ENCODE measurements around the gene PSMD13. TPM values are rescaled to one million over a fixed set of nuclear protein-coding genes. Genes with fewer than 3 reads are reported as not detected.

The PSMD13 gene
- 205 and 224 TPM in 2 replicates for total RNA-seq

DNA sequence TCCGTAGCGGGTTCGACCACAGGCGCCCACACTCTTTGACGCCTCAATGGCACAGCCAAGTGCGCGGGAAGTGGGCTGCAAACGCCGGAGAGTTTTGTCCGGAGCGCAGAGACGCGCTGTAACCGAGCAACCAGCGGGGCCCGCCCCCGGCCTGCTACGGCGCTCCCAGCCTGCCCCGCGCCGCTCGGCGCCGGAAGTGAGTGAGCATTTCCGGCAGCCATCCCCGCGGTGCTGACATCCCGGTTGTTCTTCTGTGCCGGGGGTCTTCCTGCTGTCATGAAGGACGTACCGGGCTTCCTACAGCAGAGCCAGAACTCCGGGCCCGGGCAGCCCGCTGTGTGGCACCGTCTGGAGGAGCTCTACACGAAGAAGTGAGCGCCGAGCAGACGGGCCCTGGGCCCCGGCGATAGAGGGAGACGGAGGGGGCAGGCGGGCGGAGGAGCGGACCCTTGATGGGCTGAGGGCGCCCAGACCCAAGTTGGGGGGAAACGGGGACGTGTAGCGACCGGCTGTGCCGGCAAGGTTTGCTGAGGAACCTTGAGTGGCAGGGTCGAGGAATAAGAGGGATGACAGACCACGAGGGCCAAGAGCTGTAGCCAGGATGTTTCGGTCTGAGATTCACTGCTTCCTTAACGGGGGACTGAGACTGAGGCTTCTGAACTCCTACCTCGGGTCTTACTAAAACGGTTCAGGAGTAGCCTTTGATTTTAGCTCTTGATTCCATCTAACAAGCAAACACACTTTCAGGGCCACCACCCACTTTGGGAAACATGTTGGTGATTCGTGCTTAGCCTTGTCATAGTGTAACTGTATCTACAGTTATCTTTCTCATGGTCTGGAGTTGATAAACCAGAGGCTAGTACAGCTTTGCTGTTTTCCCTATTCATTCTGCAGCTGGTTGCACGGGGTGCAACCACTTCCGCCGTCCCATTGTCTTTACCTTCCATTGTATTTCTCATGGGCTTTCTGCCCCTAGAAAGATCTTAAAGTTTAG is at the start of gene PSMD13:
PSMD13 (plus strand) TSS at position 203 of the 994 bp plus-strand sequence; CDS start at position 277, 74 bp downstream.

DNA sequence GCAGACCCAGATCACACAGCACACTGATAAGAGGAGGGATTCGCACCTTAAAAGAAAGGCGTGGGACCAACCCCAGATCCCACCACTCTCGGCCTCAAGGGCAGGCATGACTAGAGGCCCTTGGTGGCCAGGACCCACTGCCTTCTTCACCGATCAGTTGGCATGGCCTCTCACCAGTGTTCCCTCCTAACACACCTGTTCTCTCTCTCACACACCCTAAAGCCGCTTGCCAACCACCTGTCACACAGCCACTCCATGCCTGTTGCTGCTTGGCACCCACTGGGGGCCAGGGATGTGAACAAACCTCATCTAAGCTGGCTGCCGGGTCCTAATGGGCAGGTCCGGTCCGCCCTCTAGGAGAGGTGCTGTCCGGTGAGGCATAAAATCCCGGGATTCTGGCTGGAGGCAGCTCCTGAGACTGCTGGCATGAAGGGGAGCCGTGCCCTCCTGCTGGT is 44.1 kb upstream of the PSMD13 start, which contains the start of gene SCGB1C1:
SCGB1C1 (plus strand) TSS at position 405 of the 455 bp plus-strand sequence; CDS start at position 427, 22 bp downstream.

GRCh38 chr11:207208-207862 is 29.4 kb upstream of the PSMD13 start, which contains the start of the genes BET1L and RIC8A:
BET1L (minus strand) TSS chr11:207399; CDS start chr11:207321, 78 bp downstream.
RIC8A (plus strand) TSS chr11:207708; CDS start chr11:208855, 1,147 bp downstream.

GRCh38 chr11:235997-236773 is 591 bp upstream of the PSMD13 start, which contains the start of gene SIRT3:
SIRT3 (minus strand) TSS chr11:236342; CDS start chr11:236328, 14 bp downstream.

GRCh38 chr11:278001-278951 is 41.5 kb downstream of the PSMD13 start, which contains the start of gene NLRP6:
NLRP6 (plus strand) TSS chr11:278407; CDS start chr11:278570, 163 bp downstream.

GRCh38 chr11:288478-289397 is 52.0 kb downstream of the PSMD13 start, which contains the start of gene PGGHG:
PGGHG (plus strand) TSS chr11:289126; CDS start chr11:289817, 691 bp downstream.

GRCh38 chr11:299081-299891 is 62.5 kb downstream of the PSMD13 start, which contains the start of gene IFITM5:
IFITM5 (minus strand) TSS chr11:299526; CDS start chr11:299490, 36 bp downstream.

Other genes starting within 250 kb of the PSMD13 start
- not detected in 2 replicates for gene SCGB1C1, start 43.9 kb upstream of the PSMD13 start, total RNA-seq
- 44.7 and 49.1 TPM in 2 replicates for gene BET1L, start 29.6 kb upstream of the PSMD13 start, total RNA-seq
- 203 and 210 TPM in 2 replicates for gene RIC8A, start 29.3 kb upstream of the PSMD13 start, total RNA-seq
- gene SIRT3, start 634 bp upstream of the PSMD13 start, total RNA-seq = 8.5 and 13.8 TPM in 2 replicates
- not detected in 2 replicates for gene NLRP6, start 41.4 kb downstream of the PSMD13 start, total RNA-seq
- 2.9 and 6.4 TPM in 2 replicates for gene PGGHG, start 52.1 kb downstream of the PSMD13 start, total RNA-seq
- gene IFITM5, start 62.5 kb downstream of the PSMD13 start, total RNA-seq = not detected in 2 replicates
- gene IFITM2, start 70.8 kb downstream of the PSMD13 start, total RNA-seq = 142 and 147 TPM in 2 replicates
- gene IFITM1, start 77.1 kb downstream of the PSMD13 start, total RNA-seq = 95.4 and 122 TPM in 2 replicates
- gene IFITM3, start 83.9 kb downstream of the PSMD13 start, total RNA-seq = 188 and 208 TPM in 2 replicates
- 1.2 and 2.0 TPM in 2 replicates for gene B4GALNT4, start 132.5 kb downstream of the PSMD13 start, total RNA-seq
- 1.6 and 4.9 TPM in 2 replicates for gene PKP3, start 157.2 kb downstream of the PSMD13 start, total RNA-seq
- 32.9 and 45.9 TPM in 2 replicates for gene SIGIRR, start 178.0 kb downstream of the PSMD13 start, total RNA-seq
- gene ANO9, start 205.0 kb downstream of the PSMD13 start, total RNA-seq = not detected in 2 replicates
- 21.4 and 57.4 TPM in 2 replicates for gene PTDSS2, start 213.3 kb downstream of the PSMD13 start, total RNA-seq

All from myometrial cell (primary cell).